Lower leg skin (tissue), 4 donors: ENCODE data around the gene ENTPD3. TPM values are rescaled to one million over a fixed set of nuclear protein-coding genes. Genes with fewer than 3 reads are reported as not detected.

Experiments used
- DNase-seq, 2 donors: peaks; one replicate each; pipeline ENCODE4 v3.0.0-alpha.2; 2019; ENCODE audit warnings: low spot score in 2 of 2
- H3K4me3 ChIP-seq: fragments of 200-600 bp; sonication (generic); 2 replicates; pipeline ENCODE4 v1.5.1; 2017; ENCODE audit warnings: mild to moderate bottlenecking, low read depth; ENCODE audit not compliant: poor library complexity, severe bottlenecking
- CTCF ChIP-seq, 3 donors: fragments of 450-650 bp; IDR thresholded peaks; one replicate each; pipeline ENCODE4 v1.5.1; 2016; ENCODE audit warnings: antibody characterized with exemption in 3 of 3, mild to moderate bottlenecking in 3 of 3, moderate library complexity in 2 of 3
- POLR2A ChIP-seq, 2 donors: fragments of 450-650 bp; IDR thresholded peaks; one replicate each; pipeline ENCODE4 v1.6.1; 2016 to 2017; ENCODE audit warnings: antibody characterized with exemption in 2 of 2, mild to moderate bottlenecking in 1 of 2, moderate library complexity in 1 of 2
- WGBS, 2 donors: methylation state at CpG; one replicate each; pipeline ENCODE4 v1.1.5; 2018; 5-methylcytosine and 5-hydroxymethylcytosine counted together
- intact Hi-C: fragments of 100-400 bp; cut with DNase I; formaldehyde crosslinking; loops from one replicate; pipeline ENCODE4 v1.15.0; 2023; ENCODE audit warnings: low total_unique reads
- total RNA-seq, 4 donors: library from RNA; depleted of rRNA; stranded (reverse); fragments of >200 nt; gene quantifications; one replicate each; pipeline ENCODE4 v1.1.0, GENCODE V29; 2016

The ENTPD3 gene
- total RNA-seq, 4 donors from 2014 or later = 4.9 to 6.2 (median 5.4) TPM

- intact Hi-C loops = no loop called here
- peak within 1 kb of the TSS; percentile 82 for H3K4me3 ChIP-seq
- TF ChIP-seq POLR2A (IDR thresholded peaks at IDR 0.05) = no peak
- TF ChIP-seq CTCF (IDR thresholded peaks at IDR 0.05) = no peak
- peak; percentile 61 to 93 for DNase-seq
- 10 to 11% methylated on average over 48 of the region's 48 CpGs for WGBS, 2 donors
Observed at GRCh38 chr3:40476478-40477470, 89.8 kb downstream of the ENTPD3 start, which contains the start of gene ZNF619. Gene ZNF619, plus strand, starts transcription at chr3:40477122. Its CDS starts 858 bp downstream, at chr3:40477980.

- no peak for DNase-seq
- intact Hi-C loops = no loop called here
- TF ChIP-seq CTCF (IDR thresholded peaks at IDR 0.05) (no peak), POLR2A (IDR thresholded peaks at IDR 0.05) (no peak)
- no peak overlapping the region for H3K4me3 ChIP-seq
- WGBS, 2 donors = 24 to 35% methylated on average over 4 of the region's 4 CpGs
Observed at GRCh38 chr3:40477666-40478065, 90.7 kb downstream of the ENTPD3 start.

Other genes with a start within 250 kb of the ENTPD3 start
- gene EIF1B, start 77.5 kb upstream of the ENTPD3 start, total RNA-seq = 10 to 100 TPM; 17.1 to 33.2 (median 23.9) TPM
- gene RPL14, start 70.2 kb downstream of the ENTPD3 start, total RNA-seq = 100 to 1,000 TPM; 452 to 555 (median 498) TPM
- 1 to 10 TPM; 4.0 to 6.0 (median 5.2) TPM for gene ZNF619, start 89.9 kb downstream of the ENTPD3 start, total RNA-seq
- 1 to 10 TPM in 1 of 4 donors, under 1 TPM in 3; 0.51 to 1.0 (median 0.76) TPM for gene ZNF620, start 118.9 kb downstream of the ENTPD3 start, total RNA-seq
- gene ZNF621, start 137.8 kb downstream of the ENTPD3 start, total RNA-seq = 10 to 100 TPM in 3 of 4 donors, 1 to 10 TPM in 1; 7.8 to 13.9 (median 12.6) TPM